ENCODE data around the gene IGLL5.

Gene IGLL5

DNA sequence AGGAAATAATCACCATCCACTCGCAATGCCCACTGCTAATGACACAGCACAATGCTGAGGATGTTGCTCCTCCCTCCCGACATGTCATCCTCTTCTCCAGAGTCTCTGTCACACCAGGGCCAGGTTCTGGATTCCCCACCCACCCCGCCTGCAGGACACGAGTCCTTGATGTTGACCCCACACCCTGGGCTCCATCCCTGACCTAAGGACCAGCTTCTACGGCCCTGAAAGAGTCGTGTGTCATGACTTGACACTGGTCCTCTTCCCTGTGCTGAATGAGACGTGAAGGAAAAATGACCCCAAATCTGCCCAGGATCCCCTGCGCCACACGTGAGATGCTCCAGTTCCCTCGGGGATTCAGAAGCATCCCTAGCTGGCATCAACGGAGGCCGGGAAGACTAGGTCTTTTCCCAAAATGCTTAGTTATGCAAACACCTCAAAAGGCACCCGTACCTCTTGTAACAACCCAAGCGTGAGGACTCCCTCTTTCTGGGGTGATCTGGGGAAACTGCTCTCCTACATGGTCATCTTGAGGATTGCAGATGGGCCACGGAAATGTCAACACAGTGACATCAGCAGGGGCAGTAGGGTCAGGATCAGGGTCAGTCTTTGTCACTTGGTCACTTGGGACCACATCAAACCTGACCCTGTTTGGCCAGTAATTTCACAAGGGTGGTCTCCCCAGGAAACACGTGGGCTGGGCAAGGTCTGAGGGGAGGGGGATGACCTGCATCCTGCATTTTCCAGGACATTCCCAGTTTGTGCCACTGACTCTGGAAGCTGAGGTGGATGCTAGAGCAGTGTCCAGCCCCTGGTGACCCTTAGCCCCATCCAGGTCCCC is 42.0 kb downstream of the IGLL5 start:
- no peak for DNase-seq

DNA sequence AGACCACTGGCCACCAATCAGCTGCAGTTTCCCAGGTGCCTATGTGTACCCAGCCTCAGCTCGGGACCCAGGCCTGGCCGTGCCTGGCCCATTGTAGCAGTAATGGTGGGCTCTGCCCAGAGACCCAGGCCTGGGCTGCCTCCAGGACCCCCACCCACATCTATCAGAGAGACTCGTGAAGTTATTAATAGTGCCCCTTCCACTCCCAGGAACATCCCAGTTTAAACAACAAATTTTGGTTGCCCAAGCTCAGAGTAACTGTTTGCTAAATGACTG is 42.5 kb downstream of the IGLL5 start:
- DNase-seq, result no peak

GRCh38 chr22:22930571-22931556 is 43.2 kb downstream of the IGLL5 start:
- DNase-seq, result no peak

- no peak for DNase-seq
Measured at GRCh38 chr22:22931557-22932270, 44.1 kb downstream of the IGLL5 start.

- DNase-seq, result no peak
Measured at GRCh38 chr22:22932512-22932941, 44.9 kb downstream of the IGLL5 start.

GRCh38 chr22:22933100-22933806 is 45.6 kb downstream of the IGLL5 start:
- no peak for DNase-seq

GRCh38 chr22:22933807-22934542 is 46.4 kb downstream of the IGLL5 start:
- DNase-seq, result no peak

DNA sequence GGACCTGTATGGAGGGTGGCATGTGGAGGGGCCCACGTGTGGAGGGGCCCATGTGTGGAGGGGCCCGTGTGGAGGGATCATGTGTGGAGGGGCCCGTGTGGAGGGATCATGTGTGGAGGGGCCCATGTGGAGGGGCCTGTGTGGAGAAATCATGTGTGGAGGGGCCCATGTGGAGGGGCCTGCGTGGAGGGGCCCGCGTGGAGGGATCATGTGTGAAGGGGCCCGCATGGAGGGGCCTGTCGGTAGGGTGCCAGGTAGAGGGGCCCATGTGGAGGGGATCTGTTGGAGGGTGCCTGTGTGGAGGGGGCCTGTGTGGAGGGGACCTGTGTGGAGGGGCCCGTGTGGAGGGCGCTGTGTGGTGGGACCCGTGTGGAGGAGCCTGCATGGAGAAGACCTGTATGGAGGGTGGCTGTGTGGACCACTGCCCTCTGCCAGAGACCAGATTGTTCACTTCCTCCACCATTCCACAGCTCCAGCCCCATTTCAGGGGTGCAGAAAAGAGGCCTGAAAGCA is 47.0 kb downstream of the IGLL5 start:
- no peak for DNase-seq

DNA sequence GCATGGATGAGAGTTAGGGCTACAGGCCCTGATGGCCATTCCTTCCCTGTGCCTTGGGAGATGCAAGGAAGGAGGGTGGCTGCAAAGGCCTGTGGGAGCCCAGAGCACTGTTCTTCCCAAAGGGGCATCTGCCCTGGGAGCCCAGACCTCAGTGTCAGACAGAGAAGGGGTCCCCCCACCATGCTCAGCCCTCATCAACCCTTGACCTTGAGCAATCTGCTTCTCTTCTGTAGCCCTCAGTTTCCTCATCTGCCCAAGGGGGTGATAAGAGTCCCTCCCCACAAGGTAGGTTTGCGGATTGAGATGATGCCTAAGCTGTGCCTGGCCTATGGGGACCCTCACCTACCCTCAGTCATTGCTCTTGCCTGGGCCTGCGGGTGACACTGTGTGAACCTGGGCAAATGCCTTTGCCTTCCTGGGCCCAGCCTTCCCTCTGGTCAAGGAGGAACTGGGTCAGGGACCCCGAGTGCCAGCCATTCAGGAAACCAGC is 47.5 kb downstream of the IGLL5 start:
- no peak for DNase-seq

GRCh38 chr22:22935546-22936157 is 48.0 kb downstream of the IGLL5 start:
- DNase-seq, result no peak

DNA sequence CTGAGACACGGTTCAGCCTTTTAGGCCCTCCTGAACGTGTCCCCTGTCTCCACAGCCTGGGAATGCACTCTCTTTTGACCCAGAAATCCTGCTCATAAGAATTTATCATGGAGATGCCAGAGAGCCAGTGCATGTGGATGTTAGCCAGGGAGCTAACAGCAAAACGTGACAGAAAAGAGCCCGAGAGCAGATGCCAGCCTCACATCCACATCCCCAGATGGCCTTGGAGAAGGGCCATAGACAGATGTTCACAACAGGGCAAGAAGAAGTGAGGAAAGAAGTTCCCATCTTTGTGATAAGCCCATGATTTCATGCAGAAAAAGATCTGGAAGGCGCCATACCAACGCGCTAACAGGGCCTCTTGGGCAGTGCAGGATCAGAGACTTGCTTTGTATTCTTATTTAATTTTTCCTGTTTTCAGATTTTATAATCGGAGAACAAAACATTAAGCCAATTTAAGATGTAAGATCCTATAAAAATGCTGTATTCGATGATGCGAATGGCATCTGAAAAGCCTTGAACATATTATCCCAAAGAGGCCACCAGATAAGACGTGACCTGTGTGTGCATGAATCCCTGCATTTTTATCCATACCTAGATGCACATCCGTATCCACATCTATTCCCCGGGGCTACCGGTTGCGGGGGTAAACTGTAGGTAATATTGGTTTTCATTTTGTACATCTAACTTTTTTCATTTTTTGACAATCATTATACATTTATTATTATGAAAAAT is 48.7 kb downstream of the IGLL5 start:
- DNase-seq, result no peak

GRCh38 chr22:22936915-22937656 is 49.5 kb downstream of the IGLL5 start:
- no peak for DNase-seq

DNA sequence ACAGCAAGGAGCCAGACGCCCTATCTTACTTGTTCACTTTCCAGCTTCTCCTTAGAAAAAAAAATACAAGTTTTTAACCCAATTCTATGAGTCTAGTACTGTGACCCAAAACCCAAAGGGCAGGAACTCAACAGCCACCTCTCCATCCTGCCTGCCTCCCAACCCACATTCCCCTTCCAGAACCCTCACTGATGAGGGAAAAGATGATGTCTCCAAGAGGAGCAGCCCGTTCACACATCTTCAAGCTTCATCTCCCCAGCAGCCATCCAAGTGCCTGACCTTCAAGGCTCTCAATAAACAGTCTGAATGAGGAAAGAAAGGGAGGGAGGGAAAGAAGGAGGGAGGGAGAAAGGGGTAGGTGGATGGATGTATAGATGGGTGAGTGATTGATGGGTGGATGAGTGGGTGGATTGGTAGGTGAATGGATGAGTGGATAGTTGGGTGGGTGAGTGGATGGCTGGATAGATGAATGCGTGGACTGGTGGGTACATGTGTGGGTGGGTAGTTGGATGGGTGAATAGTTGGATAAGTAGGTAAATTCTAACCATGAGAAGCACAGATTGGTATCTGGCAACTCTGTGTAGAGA is 50.4 kb downstream of the IGLL5 start:
- no peak for DNase-seq

- DNase-seq, result no peak
Measured at GRCh38 chr22:22938672-22939587, 51.3 kb downstream of the IGLL5 start.

DNA sequence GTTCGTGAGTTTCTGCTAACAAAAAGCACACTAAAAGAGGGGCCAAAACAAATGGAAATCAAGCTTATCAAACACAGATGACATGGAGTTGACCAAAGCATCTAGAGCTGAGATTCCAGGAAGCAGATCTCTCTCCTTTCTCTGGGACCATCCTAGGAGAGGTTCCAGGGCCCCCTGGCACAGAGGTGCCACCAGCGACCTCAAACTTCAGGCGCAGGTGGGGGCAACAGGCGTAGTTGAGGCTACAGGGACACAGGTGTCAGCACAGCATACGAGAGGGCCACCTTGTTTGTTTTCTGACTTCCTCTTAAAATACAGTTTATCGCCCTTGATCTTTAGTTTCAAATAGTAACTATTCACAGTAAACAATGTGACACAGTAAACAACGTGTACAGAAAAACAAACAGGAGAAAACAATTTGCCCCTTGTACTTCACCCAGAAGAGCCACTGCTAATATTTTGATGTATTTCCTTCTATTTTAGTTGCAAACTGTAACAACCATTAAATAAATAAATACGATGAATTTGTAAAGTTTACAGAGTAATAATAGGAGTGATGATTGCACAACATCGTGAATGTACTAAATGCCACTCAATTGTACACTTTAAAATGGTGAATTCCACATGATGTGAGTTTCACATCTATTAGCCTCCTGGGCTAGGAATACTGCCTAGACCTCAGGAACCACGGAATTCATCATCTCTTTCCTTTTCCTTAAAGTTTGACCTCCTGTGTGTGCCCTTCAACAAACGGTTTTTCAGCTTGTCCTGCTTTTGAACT is 52.2 kb downstream of the IGLL5 start:
- DNase-seq, result no peak

DNA sequence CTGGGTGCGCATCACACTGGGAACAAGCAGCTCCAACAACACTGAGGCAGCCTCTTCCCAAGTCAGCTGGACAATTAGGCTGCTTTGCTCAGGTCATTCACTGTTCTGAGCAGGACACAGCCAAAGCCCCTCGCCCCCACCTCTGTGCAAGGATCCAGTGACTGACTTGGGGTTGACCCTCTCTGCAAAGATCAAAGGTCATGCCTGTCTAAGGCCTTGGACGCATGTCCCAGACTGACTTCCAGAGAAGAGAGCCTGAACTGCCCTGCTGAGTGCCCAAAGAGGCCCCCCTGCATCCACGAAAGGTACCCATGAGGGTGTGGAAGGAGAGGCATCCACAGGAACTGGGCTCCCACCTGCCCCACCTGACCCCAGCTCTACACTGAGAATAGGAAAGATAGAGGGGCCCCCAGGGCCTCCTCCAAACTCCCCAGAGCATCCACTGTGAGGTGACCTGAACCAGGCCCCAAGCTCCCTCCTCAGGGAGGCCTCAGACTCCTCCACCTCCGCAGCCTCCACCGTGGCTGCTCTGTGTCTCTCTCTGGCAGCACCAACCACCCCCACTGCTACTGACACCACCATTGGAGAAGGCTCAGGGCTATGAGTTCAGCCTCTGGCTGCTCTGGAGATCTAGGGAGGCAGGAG is 53.5 kb downstream of the IGLL5 start:
- peak; percentile 54 for DNase-seq

Data from activated CD8-positive, alpha-beta memory T cell treated with anti-CD3 and anti-CD28 coated beads for 24 hours (primary cell).